HepG2 (cell line): ENCODE data around the gene ASXL1. TPM values are rescaled to one million over a fixed set of nuclear protein-coding genes. Genes with fewer than 3 reads are reported as not detected.

ENCODE experiments used
- BCL6 ChIP-seq: IDR thresholded peaks from 2 replicates; pipeline ENCODE4 v1.6.1; 2016; ENCODE audit warnings: missing genetic modification reagents, missing compliant biosample characterization
- DNMT3B ChIP-seq: conservative IDR thresholded peaks from 2 replicates; pipeline ENCODE4 v1.6.1; 2016; ENCODE audit warnings: missing biosample characterization, control low read depth
- FIP1L1 ChIP-seq: fragments of 200-400 bp; formaldehyde crosslinking; IDR thresholded peaks from 2 replicates; pipeline ENCODE4 v1.6.1; 2018; ENCODE audit warnings: low read depth, mild to moderate bottlenecking, low read length, moderate library complexity, borderline replicate concordance; ENCODE audit not compliant: insufficient read depth
- HMG20B ChIP-seq: conservative IDR thresholded peaks from 2 replicates; pipeline ENCODE4 v1.6.1; 2016; ENCODE audit warnings: missing genetic modification reagents, missing compliant biosample characterization
- KDM6A ChIP-seq: IDR thresholded peaks from 2 replicates; pipeline ENCODE4 v1.6.1; 2016; ENCODE audit warnings: low read depth
- KLF13 ChIP-seq: sonication (generic); formaldehyde crosslinking; IDR thresholded peaks from 2 replicates; pipeline ENCODE4 v1.4.0; 2020; ENCODE audit warnings: mild to moderate bottlenecking, missing genetic modification reagents
- KLF9 ChIP-seq: IDR thresholded peaks from 2 replicates; pipeline ENCODE4 v1.6.1; 2016; ENCODE audit warnings: low read depth
- NFIC ChIP-seq: IDR thresholded peaks from 2 replicates; pipeline ENCODE4 v1.6.1; 2012; ENCODE audit warnings: mild to moderate bottlenecking, low read length, inconsistent platforms
- PITX1 ChIP-seq: sonication (generic); formaldehyde crosslinking; IDR thresholded peaks from 2 replicates; pipeline ENCODE4 v1.5.1; 2020; ENCODE audit warnings: mild to moderate bottlenecking, missing genetic modification reagents
- SRF ChIP-seq: IDR thresholded peaks from 2 replicates; pipeline ENCODE4 v1.6.1; 2011; ENCODE audit warnings: mild to moderate bottlenecking, low read depth, low read length, moderate library complexity
- SYNCRIP ChIP-seq: fragments of 200-400 bp; formaldehyde crosslinking; IDR thresholded peaks from 2 replicates; pipeline ENCODE4 v1.6.1; 2018; ENCODE audit warnings: mild to moderate bottlenecking, low read depth, low read length; ENCODE audit not compliant: insufficient read depth
- TGIF2 ChIP-seq: IDR thresholded peaks from 2 replicates; pipeline ENCODE4 v1.6.1; 2016; ENCODE audit warnings: control low read depth, missing compliant biosample characterization
- ZNF234 ChIP-seq: sonication (generic); formaldehyde crosslinking; conservative IDR thresholded peaks from 2 replicates; pipeline ENCODE4 v1.5.1; 2020; ENCODE audit warnings: mild to moderate bottlenecking, missing genetic modification reagents
- ZNF317 ChIP-seq: sonication (generic); formaldehyde crosslinking; IDR thresholded peaks from 2 replicates; pipeline ENCODE4 v1.5.0; 2020; ENCODE audit warnings: mild to moderate bottlenecking, missing genetic modification reagents
- ZNF746 ChIP-seq: sonication (generic); formaldehyde crosslinking; IDR thresholded peaks from 2 replicates; pipeline ENCODE4 v1.8.0; 2022; ENCODE audit warnings: mild to moderate bottlenecking, missing genetic modification reagents
- ZSCAN21 ChIP-seq: sonication (generic); formaldehyde crosslinking; IDR thresholded peaks from 2 replicates; pipeline ENCODE4 v1.8.0; 2022; ENCODE audit warnings: mild to moderate bottlenecking, missing genetic modification reagents, moderate library complexity, borderline replicate concordance
- polyA plus RNA-seq, 8 experiments: library from polyadenylated mRNA; depleted of rRNA in 3 of 8; stranded (reverse) in 7 of 8; unstranded in 1 of 8; fragments of >200 nt; fragmentation: Illumina TruSeq in 4 of 8; extraction: Trizol in 4 of 8; gene quantifications; 2 replicates each; pipeline versions ENCODE4 v1.2.1 to v1.2.3, GENCODE V29; 2011 to 2016; ENCODE audit warnings: low read depth in 4 of 8, missing spikeins in 1 of 8, mixed read lengths in 1 of 8; ENCODE audit not compliant: insufficient read depth in 1 of 8
- total RNA-seq, 5 experiments: library from RNA; depleted of rRNA; stranded (reverse); fragments of >200 nt; fragmentation: Illumina TruSeq; extraction: Trizol; gene quantifications; 2 replicates each; pipeline ENCODE4 v1.2.3, GENCODE V29; 2016; ENCODE audit warnings: low read depth in 1 of 5
- TF ChIP-seq, protein P1 (sequence below): IDR thresholded peaks from 2 replicates; pipeline ENCODE4 v1.6.1; 2016; ENCODE audit warnings: control low read depth
- TF ChIP-seq, protein P2 (sequence below): sonication (generic); formaldehyde crosslinking; IDR thresholded peaks from 2 replicates; pipeline ENCODE4 v1.5.1; 2020; ENCODE audit warnings: mild to moderate bottlenecking, missing genetic modification reagents, borderline replicate concordance
- TF ChIP-seq, protein P3 (sequence below): IDR thresholded peaks from 2 replicates; pipeline ENCODE4 v1.6.1; 2016; ENCODE audit warnings: missing genetic modification reagents, missing compliant biosample characterization
- TF ChIP-seq, protein P4 (sequence below), 2 experiments: sonication (generic) in 1 of 2; formaldehyde crosslinking in 1 of 2; IDR thresholded peaks; 2 replicates each; pipeline versions ENCODE4 v1.4.0 to v1.6.1; 2018 to 2020; ENCODE audit warnings: missing genetic modification reagents in 2 of 2, borderline replicate concordance in 1 of 2, low read depth in 1 of 2, mild to moderate bottlenecking in 1 of 2, missing biosample characterization in 1 of 2
- TF ChIP-seq, protein P5 (sequence below): sonication (generic); formaldehyde crosslinking; IDR thresholded peaks from 2 replicates; pipeline ENCODE4 v1.9.0; 2021; ENCODE audit warnings: missing genetic modification reagents, borderline replicate concordance

ASXL1 gene
- total and polyA plus RNA-seq, 2 of the 13 experiments (the other 11 are each of a cell fraction or from before 2014, with no cell fraction given) = 62.1 to 74.8 TPM

DNA sequence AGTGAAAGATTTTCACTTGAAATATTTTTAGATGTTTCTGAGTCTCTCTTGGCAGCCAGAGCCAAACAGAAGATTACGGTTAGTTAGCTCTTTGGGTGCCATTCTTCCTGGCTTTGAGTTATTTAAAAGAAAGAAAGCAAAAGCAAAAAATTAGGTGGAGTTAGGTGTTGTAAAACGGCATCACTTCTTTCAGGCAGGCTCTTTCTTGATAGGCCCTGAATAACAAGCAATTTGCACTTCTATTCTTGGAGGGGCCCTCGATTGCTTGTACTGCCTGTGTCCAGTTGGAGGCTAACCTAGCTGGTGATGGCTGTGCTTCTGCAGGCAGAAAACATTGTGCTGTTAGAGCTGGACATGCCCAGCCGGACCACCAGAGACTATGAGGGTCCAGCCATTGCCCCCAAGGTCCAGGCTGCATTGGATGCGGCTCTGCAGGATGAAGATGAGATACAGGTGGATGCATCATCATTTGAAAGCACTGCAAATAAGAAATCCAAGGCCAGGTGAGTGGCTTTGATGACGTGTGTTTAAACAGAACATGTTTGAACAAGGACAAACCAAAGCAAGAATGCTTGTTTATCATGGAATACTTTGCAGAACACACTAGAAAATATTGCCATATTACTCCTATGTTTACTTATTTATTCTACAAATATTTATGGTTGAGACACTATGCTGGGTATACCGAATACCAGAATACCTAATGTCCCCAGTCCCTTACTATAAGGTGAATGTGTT, 28.1 kb upstream of the ASXL1 start (continued):
- TF ChIP-seq, protein P1, sequence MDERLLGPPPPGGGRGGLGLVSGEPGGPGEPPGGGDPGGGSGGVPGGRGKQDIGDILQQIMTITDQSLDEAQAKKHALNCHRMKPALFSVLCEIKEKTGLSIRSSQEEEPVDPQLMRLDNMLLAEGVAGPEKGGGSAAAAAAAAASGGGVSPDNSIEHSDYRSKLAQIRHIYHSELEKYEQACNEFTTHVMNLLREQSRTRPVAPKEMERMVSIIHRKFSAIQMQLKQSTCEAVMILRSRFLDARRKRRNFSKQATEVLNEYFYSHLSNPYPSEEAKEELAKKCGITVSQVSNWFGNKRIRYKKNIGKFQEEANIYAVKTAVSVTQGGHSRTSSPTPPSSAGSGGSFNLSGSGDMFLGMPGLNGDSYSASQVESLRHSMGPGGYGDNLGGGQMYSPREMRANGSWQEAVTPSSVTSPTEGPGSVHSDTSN (CRISPR knock-in tag) = 0 out of 2 replicates have a peak, but pooled peaks have one; percentile 35
- TF ChIP-seq KLF9 (CRISPR knock-in tag) (0 out of 2 replicates have a peak, but pooled peaks have one; percentile 40), SRF (no peak), BCL6 (CRISPR knock-in tag) (peak; percentile 96), HMG20B (peak; percentile 84; the same call in 1 of the 2 replicates), DNMT3B (peak; percentile 88), TGIF2 (peak; percentile 73; the same call in 1 of the 2 replicates), KDM6A (CRISPR knock-in tag) (peak; percentile 67; the same call in 1 of the 2 replicates), SYNCRIP (no peak), ZNF234 (CRISPR knock-in tag) (no peak), KLF13 (CRISPR knock-in tag) (no peak), ZNF317 (CRISPR knock-in tag) (peak; percentile 61), PITX1 (CRISPR knock-in tag) (peak; percentile 70), ZNF746 (CRISPR knock-in tag) (peak; percentile 53; the same call in 1 of the 2 replicates), ZSCAN21 (CRISPR knock-in tag) (no peak; the same call in 1 of the 2 replicates), FIP1L1 (no peak), NFIC (peak; percentile 94)
- TF ChIP-seq, protein P2, sequence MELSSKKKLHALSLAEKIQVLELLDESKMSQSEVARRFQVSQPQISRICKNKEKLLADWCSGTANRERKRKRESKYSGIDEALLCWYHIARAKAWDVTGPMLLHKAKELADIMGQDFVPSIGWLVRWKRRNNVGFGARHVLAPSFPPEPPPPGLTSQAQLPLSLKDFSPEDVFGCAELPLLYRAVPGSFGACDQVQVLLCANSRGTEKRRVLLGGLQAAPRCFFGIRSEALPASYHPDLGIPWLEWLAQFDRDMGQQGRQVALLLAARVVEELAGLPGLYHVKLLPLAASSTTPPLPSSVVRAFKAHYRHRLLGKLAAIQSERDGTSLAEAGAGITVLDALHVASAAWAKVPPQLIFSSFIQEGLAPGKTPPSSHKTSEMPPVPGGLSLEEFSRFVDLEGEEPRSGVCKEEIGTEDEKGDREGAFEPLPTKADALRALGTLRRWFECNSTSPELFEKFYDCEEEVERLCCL = no peak
- TF ChIP-seq, protein P3, sequence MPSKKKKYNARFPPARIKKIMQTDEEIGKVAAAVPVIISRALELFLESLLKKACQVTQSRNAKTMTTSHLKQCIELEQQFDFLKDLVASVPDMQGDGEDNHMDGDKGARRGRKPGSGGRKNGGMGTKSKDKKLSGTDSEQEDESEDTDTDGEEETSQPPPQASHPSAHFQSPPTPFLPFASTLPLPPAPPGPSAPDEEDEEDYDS (CRISPR knock-in tag) = 0 out of 2 replicates have a peak, but pooled peaks have one; percentile 32
- TF ChIP-seq, protein P4, sequence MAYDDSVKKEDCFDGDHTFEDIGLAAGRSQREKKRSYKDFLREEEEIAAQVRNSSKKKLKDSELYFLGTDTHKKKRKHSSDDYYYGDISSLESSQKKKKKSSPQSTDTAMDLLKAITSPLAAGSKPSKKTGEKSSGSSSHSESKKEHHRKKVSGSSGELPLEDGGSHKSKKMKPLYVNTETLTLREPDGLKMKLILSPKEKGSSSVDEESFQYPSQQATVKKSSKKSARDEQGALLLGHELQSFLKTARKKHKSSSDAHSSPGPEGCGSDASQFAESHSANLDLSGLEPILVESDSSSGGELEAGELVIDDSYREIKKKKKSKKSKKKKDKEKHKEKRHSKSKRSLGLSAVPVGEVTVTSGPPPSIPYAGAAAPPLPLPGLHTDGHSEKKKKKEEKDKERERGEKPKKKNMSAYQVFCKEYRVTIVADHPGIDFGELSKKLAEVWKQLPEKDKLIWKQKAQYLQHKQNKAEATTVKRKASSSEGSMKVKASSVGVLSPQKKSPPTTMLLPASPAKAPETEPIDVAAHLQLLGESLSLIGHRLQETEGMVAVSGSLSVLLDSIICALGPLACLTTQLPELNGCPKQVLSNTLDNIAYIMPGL (CRISPR knock-in tag; IDR thresholded peaks at IDR 0.05; ENCODE audit: borderline replicate concordance in 1 of 2, low read depth in 1 of 2) = no peak
- TF ChIP-seq, protein P5, sequence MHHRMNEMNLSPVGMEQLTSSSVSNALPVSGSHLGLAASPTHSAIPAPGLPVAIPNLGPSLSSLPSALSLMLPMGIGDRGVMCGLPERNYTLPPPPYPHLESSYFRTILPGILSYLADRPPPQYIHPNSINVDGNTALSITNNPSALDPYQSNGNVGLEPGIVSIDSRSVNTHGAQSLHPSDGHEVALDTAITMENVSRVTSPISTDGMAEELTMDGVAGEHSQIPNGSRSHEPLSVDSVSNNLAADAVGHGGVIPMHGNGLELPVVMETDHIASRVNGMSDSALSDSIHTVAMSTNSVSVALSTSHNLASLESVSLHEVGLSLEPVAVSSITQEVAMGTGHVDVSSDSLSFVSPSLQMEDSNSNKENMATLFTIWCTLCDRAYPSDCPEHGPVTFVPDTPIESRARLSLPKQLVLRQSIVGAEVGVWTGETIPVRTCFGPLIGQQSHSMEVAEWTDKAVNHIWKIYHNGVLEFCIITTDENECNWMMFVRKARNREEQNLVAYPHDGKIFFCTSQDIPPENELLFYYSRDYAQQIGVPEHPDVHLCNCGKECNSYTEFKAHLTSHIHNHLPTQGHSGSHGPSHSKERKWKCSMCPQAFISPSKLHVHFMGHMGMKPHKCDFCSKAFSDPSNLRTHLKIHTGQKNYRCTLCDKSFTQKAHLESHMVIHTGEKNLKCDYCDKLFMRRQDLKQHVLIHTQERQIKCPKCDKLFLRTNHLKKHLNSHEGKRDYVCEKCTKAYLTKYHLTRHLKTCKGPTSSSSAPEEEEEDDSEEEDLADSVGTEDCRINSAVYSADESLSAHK = no peak
